Nephron (organoid): Measurements from ENCODE around the gene OR6T1.

Experiments
- H3K27ac Mint-ChIP-seq, 3 experiments: 2 replicates each; pipeline ENCODE4 v1.8.0; 2020; ENCODE audit warnings: mixed read lengths in 3 of 3, mild to moderate bottlenecking in 2 of 3, moderate library complexity in 1 of 3
- H3K27me3 Mint-ChIP-seq: 2 replicates; pipeline ENCODE4 v1.8.0; 2021; ENCODE audit warnings: low read depth, mild to moderate bottlenecking, moderate library complexity, mixed read lengths
- H3K36me3 Mint-ChIP-seq: 2 replicates; pipeline ENCODE4 v1.8.0; 2020; ENCODE audit warnings: low read depth, mixed read lengths
- H3K4me1 Mint-ChIP-seq: 2 replicates; pipeline ENCODE4 v1.8.0; 2020; ENCODE audit warnings: mixed read lengths
- H3K4me3 Mint-ChIP-seq, 3 experiments: 2 replicates each; pipeline ENCODE4 v1.8.0; 2020; ENCODE audit warnings: mild to moderate bottlenecking in 3 of 3, mixed read lengths in 3 of 3, moderate library complexity in 2 of 3
- H3K9me3 Mint-ChIP-seq: 2 replicates; pipeline ENCODE4 v1.8.0; 2020; ENCODE audit warnings: mixed read lengths
- CTCF ChIP-seq, 3 experiments: fragments of 200-600 bp; sonication (generic); IDR thresholded peaks; one replicate each; pipeline ENCODE4 v1.5.0; 2021; ENCODE audit warnings: antibody characterized with exemption in 3 of 3; ENCODE audit not compliant: unreplicated experiment in 3 of 3

The OR6T1 gene

GRCh38 chr11:123943738-123944137, at the start of gene OR6T1:
TSS of gene OR6T1 (minus strand) at chr11:123943838. CDS start at chr11:123943838, 0 bp downstream.
- no peak for TF ChIP-seq CTCF (IDR thresholded peaks at IDR 0.05; ENCODE audit: unreplicated experiment in 3 of 3)
- Mint-ChIP-seq H3K27ac (no peak within 1 kb of the TSS), H3K36me3 (no peaks in the 10 kb centered on the region), H3K27me3 (peaks cover 7% of the 10 kb centered on the region), H3K4me1 (no peaks in the 10 kb centered on the region), H3K4me3 (no peak within 1 kb of the TSS), H3K9me3 (no peaks in the 10 kb centered on the region)

GRCh38 chr11:123979311-123979710, 35.7 kb upstream of the OR6T1 start:
- no peak overlapping the region for H3K4me3 Mint-ChIP-seq
- TF ChIP-seq CTCF (IDR thresholded peaks at IDR 0.05; ENCODE audit: unreplicated experiment in 3 of 3) = no peak
- H3K9me3 Mint-ChIP-seq = peaks cover 16% of the 10 kb centered on the region
- peaks cover 25% of the 10 kb centered on the region for H3K27me3 Mint-ChIP-seq
- H3K4me1 Mint-ChIP-seq = no peaks in the 10 kb centered on the region
- no peak overlapping the region for H3K27ac Mint-ChIP-seq
- H3K36me3 Mint-ChIP-seq = no peaks in the 10 kb centered on the region

- TF ChIP-seq CTCF (IDR thresholded peaks at IDR 0.05; ENCODE audit: unreplicated experiment in 3 of 3) = no peak
- Mint-ChIP-seq H3K9me3 (peaks cover 12% of the 10 kb centered on the region), H3K36me3 (no peaks in the 10 kb centered on the region), H3K27me3 (peaks cover 20% of the 10 kb centered on the region), H3K4me3 (no peak within 1 kb of the TSS), H3K4me1 (no peaks in the 10 kb centered on the region), H3K27ac (no peak within 1 kb of the TSS)
Measured at GRCh38 chr11:123977731-123978347, 34.2 kb upstream of the OR6T1 start, which contains the start of gene OR10S1. TSS of gene OR10S1 (minus strand) at chr11:123977781. CDS start at chr11:123977664, 117 bp downstream.

GRCh38 chr11:123976770-123977560, 33.3 kb upstream of the OR6T1 start:
- Mint-ChIP-seq H3K4me3 (no peak overlapping the region), H3K4me1 (no peaks in the 10 kb centered on the region), H3K9me3 (peaks cover 3% of the 10 kb centered on the region)

GRCh38 chr11:123973816-123974215, 30.2 kb upstream of the OR6T1 start:
- Mint-ChIP-seq H3K4me1 (no peaks in the 10 kb centered on the region), H3K36me3 (no peaks in the 10 kb centered on the region), H3K27me3 (no peaks in the 10 kb centered on the region), H3K9me3 (peaks cover 6% of the 10 kb centered on the region), H3K4me3 (no peak overlapping the region), H3K27ac (no peak overlapping the region)
- TF ChIP-seq CTCF (IDR thresholded peaks at IDR 0.05; ENCODE audit: unreplicated experiment in 3 of 3) = no peak

More at GRCh38 chr11:123976770-123977560, 33.3 kb upstream of the OR6T1 start:
- no peak for TF ChIP-seq CTCF (IDR thresholded peaks at IDR 0.05; ENCODE audit: unreplicated experiment in 3 of 3)
- no peak overlapping the region for H3K27ac Mint-ChIP-seq
- no peaks in the 10 kb centered on the region for H3K36me3 Mint-ChIP-seq
- H3K27me3 Mint-ChIP-seq = peaks cover 14% of the 10 kb centered on the region
